Spinal cord (tissue), 10 donors: ENCODE results near the gene UGT1A6. TPM values are rescaled to one million over a fixed set of nuclear protein-coding genes. Genes with fewer than 3 reads are reported as not detected.
"Not testable (repeated sequence)": the region's sequence is repeated elsewhere in the genome, so short reads cannot be mapped to it uniquely, and the experiment has no call there.

Experiments
- DNase-seq, 6 donors: peaks; one replicate each; pipeline versions ENCODE4 v3.0.0 to v3.0.0-alpha.2; 2013 to 2015; ENCODE audit warnings: low spot score in 6 of 6, low read depth in 4 of 6
- H3K27ac ChIP-seq: one replicate; pipeline ENCODE4 v1.5.1; 2013; ENCODE audit warnings: low read depth, low read length, control low read depth
- H3K27me3 ChIP-seq: one replicate; pipeline ENCODE4 v1.6.1; 2013; ENCODE audit warnings: low read length; ENCODE audit not compliant: control insufficient read depth, insufficient read depth
- H3K36me3 ChIP-seq: one replicate; pipeline ENCODE4 v1.6.1; 2013; ENCODE audit warnings: low read length; ENCODE audit not compliant: control insufficient read depth, insufficient read depth
- H3K4me1 ChIP-seq: one replicate; pipeline ENCODE4 v1.6.1; 2013; ENCODE audit warnings: low read length; ENCODE audit not compliant: control insufficient read depth, insufficient read depth
- H3K4me3 ChIP-seq: one replicate; pipeline ENCODE4 v1.5.1; 2013; ENCODE audit warnings: low read depth, low read length, control low read depth
- H3K9me3 ChIP-seq: one replicate; pipeline ENCODE4 v1.6.1; 2013; ENCODE audit warnings: low read length; ENCODE audit not compliant: control insufficient read depth, insufficient read depth
- WGBS: methylation state at CpG from one replicate; pipeline ENCODE4 v1.1.5; 2013; ENCODE audit warnings: missing lambda C conversion rate; ENCODE audit not compliant: insufficient coverage; 5-methylcytosine and 5-hydroxymethylcytosine counted together
- polyA plus RNA-seq, 2 donors: library from polyadenylated mRNA; unstranded; fragments of 120-200 nt; gene quantifications; one replicate each; pipeline ENCODE4 v1.2.1, GENCODE V29; 2013; ENCODE audit not compliant: insufficient read length in 2 of 2
- total RNA-seq, 2 donors: library from RNA; depleted of rRNA in 1 of 2; stranded (reverse); fragments of 120-200 nt in 1 of 2; fragments of >200 nt in 1 of 2; gene quantifications; one replicate each; pipeline versions ENCODE4 v1.2.3 to v1.2.4, GENCODE V29; 2013 to 2014
- donor health status: healthy.

Gene UGT1A6
- total and polyA plus RNA-seq, 4 donors: 0.20 TPM; not detected in 3

- no peaks in the 10 kb centered on the region for H3K36me3 ChIP-seq
- H3K9me3 ChIP-seq: no peaks in the 10 kb centered on the region
- 85% methylated on average over 2 of the region's 5 CpGs for WGBS
- no peak for DNase-seq
- no peak overlapping the region for H3K27ac ChIP-seq
- H3K4me1 ChIP-seq: no peaks in the 10 kb centered on the region
- no peak overlapping the region for H3K4me3 ChIP-seq
- no peaks in the 10 kb centered on the region for H3K27me3 ChIP-seq
Measured at GRCh38 chr2:233708942-233709341, 16.3 kb downstream of the UGT1A6 start.

- 71% methylated on average over 7 of the region's 11 CpGs for WGBS
- H3K9me3 ChIP-seq: no peaks in the 10 kb centered on the region
Measured at GRCh38 chr2:233711312-233712008, 18.8 kb downstream of the UGT1A6 start.

GRCh38 chr2:233712611-233713261 is 20.0 kb downstream of the UGT1A6 start, which contains the start of gene UGT1A5:
Gene UGT1A5 (plus strand): TSS chr2:233712907. CDS start chr2:233712992, 85 bp downstream.
- no peaks in the 10 kb centered on the region for H3K36me3 ChIP-seq
- H3K9me3 ChIP-seq: no peaks in the 10 kb centered on the region
- no peak within 1 kb of the TSS for H3K27ac ChIP-seq
- DNase-seq: no peak
- no peaks in the 10 kb centered on the region for H3K27me3 ChIP-seq
- WGBS: 85% methylated on average over 10 of the region's 14 CpGs
- no peak within 1 kb of the TSS for H3K4me3 ChIP-seq
- H3K4me1 ChIP-seq: no peaks in the 10 kb centered on the region

More at GRCh38 chr2:233711312-233712008, 18.8 kb downstream of the UGT1A6 start:
- DNase-seq: peak in 5 of 6 donors; percentile 4 to 80 (median 22)
- no peak overlapping the region for H3K4me3 ChIP-seq
- no peaks in the 10 kb centered on the region for H3K36me3 ChIP-seq
- no peaks in the 10 kb centered on the region for H3K4me1 ChIP-seq
- H3K27me3 ChIP-seq: no peaks in the 10 kb centered on the region
- no peak overlapping the region for H3K27ac ChIP-seq

- Histone ChIP-seq H3K9me3 (no peaks in the 10 kb centered on the region), H3K4me1 (no peaks in the 10 kb centered on the region), H3K4me3 (no peak overlapping the region), H3K27me3 (no peaks in the 10 kb centered on the region), H3K36me3 (no peaks in the 10 kb centered on the region), H3K27ac (no peak overlapping the region)
- 100% methylated on average over 2 of the region's 7 CpGs for WGBS
- DNase-seq: no peak
Measured at GRCh38 chr2:233713262-233713615, 20.5 kb downstream of the UGT1A6 start.

- no peaks in the 10 kb centered on the region for H3K27me3 ChIP-seq
- no peaks in the 10 kb centered on the region for H3K36me3 ChIP-seq
- H3K27ac ChIP-seq: no peak overlapping the region
- no peaks in the 10 kb centered on the region for H3K4me1 ChIP-seq
- 94% methylated on average over 2 of the region's 2 CpGs for WGBS
- H3K4me3 ChIP-seq: no peak overlapping the region
- no peaks in the 10 kb centered on the region for H3K9me3 ChIP-seq
- DNase-seq: no peak
Measured at GRCh38 chr2:233714121-233714520, 21.4 kb downstream of the UGT1A6 start.

DNA sequence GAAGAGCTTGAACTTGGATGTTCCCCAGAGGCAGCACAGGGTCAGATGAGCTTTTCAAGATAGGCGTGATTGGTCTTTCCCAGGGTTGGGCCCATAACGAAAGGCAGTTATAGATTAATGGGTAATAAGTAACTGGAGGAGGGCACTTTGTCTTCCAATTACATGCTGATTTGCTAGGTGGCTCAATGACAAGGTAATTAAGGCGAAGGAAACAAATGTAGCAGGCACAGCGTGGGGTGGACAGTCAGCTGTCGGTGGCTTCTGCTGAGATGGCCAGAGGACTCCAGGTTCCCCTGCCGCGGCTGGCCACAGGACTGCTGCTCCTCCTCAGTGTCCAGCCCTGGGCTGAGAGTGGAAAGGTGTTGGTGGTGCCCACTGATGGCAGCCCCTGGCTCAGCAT is 25.9 kb downstream of the UGT1A6 start, which contains the start of gene UGT1A4:
UGT1A4 (plus strand) TSS at position 185 of the 400 bp plus-strand sequence; CDS start at position 270, 85 bp downstream.
- Histone ChIP-seq H3K36me3 (no peaks in the 10 kb centered on the region), H3K9me3 (no peaks in the 10 kb centered on the region), H3K27ac (no peak within 1 kb of the TSS), H3K4me1 (no peaks in the 10 kb centered on the region), H3K4me3 (no peak within 1 kb of the TSS), H3K27me3 (no peaks in the 10 kb centered on the region)
- WGBS: 76% methylated on average over 7 of the region's 7 CpGs
- no peak for DNase-seq

DNA sequence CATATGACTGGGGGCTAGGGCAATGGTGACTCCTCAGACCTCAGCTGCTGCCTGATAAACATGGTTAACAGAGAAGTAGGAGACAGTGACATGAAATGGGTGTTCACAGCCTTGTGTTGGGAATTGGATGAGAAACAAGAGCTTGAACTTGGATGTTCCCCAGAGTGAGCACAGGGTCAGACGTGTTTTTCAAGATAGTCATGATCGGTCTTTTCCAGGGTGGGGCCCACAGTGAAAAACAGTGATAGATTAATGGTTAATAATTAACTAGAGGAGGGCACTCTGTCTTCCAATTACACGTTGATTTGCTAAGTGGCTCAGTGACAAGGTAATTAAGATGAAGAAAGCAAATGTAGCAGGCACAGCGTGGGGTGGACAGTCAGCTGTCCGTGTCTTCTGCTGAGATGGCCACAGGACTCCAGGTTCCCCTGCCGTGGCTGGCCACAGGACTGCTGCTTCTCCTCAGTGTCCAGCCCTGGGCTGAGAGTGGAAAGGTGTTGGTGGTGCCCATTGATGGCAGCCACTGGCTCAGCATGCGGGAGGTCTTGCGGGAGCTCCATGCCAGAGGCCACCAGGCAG is 36.1 kb downstream of the UGT1A6 start, which contains the start of gene UGT1A3:
UGT1A3 (plus strand) TSS at position 320 of the 579 bp plus-strand sequence; CDS start at position 405, 85 bp downstream.
- no peak within 1 kb of the TSS for H3K27ac ChIP-seq
- no peak for DNase-seq
- H3K4me1 ChIP-seq: no peaks in the 10 kb centered on the region
- no peaks in the 10 kb centered on the region for H3K27me3 ChIP-seq
- no peaks in the 10 kb centered on the region for H3K36me3 ChIP-seq
- H3K4me3 ChIP-seq: no peak within 1 kb of the TSS
- no peaks in the 10 kb centered on the region for H3K9me3 ChIP-seq
- WGBS: 72% methylated on average over 8 of the region's 8 CpGs

DNA sequence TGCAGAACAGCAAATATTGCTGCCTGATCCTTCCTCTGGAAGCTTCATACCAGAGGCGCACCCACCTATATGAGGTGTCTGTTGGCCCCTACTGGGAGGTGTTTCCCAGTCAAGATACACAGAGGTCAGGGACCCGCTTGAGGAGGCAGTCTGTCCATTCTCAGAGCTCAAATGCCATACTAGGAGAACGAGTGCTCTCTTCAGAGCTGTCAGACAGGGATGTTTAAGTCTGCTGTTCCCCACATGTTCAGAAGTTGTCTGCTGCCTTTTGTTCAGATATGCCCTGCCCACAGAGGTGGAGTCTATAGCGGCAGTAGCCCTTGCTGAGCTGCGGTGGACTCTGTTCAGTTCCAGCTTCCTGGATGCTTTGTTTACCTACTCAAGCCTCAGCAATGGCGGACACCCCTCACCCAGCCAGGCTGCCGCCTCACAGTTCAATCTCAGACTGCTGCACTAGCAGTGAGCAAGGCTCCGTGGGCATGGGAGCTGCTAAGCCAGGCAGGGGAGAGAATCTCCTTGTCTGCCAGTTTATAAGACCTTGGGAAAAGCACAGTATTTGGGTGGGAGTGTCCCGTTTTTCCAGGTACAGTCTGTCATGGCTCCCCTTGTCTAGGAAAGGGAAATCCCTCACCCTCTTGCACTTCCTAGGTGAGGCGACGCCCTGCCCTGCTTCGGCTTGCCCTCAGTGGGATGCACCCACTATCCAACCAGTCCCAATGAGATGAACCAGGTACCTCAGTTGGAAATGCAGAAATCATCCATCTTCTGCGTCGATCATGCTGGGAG is 44.4 kb downstream of the UGT1A6 start:
- not testable (repeated sequence) for DNase-seq, H3K4me3 ChIP-seq, H3K27ac ChIP-seq, H3K4me1 ChIP-seq, H3K36me3 ChIP-seq, H3K27me3 ChIP-seq, H3K9me3 ChIP-seq
- 90% methylated on average over 14 of the region's 14 CpGs for WGBS

GRCh38 chr2:233740870-233741269 is 48.2 kb downstream of the UGT1A6 start:
- Histone ChIP-seq H3K4me3 (no peak overlapping the region), H3K27ac (no peak overlapping the region), H3K36me3 (no peaks in the 10 kb centered on the region), H3K9me3 (no peaks in the 10 kb centered on the region), H3K4me1 (no peaks in the 10 kb centered on the region), H3K27me3 (no peaks in the 10 kb centered on the region)
- no peak for DNase-seq
- 83% methylated on average over 1 of the region's 2 CpGs for WGBS
